SHP77 (cell line): ENCODE measurements around the gene MRGPRG.

Experiments
- DNase-seq, 2 experiments: peaks; one replicate each; lab custom pipeline; 2025; lab: John Stamatoyannopoulos, UW

MRGPRG gene

DNA sequence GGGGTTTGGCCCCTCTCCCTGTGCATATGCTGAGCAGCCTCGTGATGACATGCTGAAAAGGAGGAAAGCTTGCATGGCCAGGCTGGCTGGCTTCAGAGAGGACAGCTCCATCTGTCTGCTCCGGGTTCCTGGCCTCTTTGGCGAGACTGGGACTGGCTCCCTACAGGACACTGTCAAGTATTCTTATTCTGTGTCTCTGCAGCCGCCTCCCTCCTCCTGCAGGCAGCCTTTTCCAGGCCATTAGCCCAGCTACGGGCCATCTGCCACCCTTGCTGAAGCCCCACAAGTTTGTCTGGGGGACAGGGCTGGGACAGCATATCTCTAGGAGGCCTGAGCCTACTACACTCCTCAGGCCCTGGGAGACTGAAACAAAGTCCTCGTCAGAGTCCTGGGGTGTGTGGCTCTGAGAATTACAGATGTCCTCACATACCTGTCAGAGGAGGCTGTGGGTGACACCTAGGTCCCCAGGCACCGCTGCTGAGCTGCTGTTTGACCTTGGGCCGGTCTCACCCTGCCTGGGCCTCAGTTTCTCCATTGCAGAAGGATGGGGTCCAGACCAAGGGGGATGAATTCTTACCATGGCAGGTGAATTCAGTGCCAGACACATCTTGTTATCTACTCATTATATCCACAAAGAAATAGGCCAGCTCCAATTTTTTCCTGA lies 11.0 kb downstream of the MRGPRG start:
- no peak for DNase-seq

DNA sequence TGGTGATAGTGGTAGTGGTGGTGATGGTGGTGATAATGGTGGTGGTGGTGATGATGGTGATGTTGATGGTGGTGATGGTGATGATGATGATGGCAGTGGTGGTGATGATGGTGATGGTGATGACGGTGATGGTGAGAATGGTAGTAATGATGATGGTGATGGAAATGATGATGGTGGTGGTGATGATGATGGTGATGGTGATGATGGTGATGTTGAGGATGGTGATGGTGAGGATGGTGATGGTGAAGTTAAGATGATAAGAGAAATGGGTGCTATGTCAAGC lies 11.8 kb downstream of the MRGPRG start:
- DNase-seq, result no peak

DNA sequence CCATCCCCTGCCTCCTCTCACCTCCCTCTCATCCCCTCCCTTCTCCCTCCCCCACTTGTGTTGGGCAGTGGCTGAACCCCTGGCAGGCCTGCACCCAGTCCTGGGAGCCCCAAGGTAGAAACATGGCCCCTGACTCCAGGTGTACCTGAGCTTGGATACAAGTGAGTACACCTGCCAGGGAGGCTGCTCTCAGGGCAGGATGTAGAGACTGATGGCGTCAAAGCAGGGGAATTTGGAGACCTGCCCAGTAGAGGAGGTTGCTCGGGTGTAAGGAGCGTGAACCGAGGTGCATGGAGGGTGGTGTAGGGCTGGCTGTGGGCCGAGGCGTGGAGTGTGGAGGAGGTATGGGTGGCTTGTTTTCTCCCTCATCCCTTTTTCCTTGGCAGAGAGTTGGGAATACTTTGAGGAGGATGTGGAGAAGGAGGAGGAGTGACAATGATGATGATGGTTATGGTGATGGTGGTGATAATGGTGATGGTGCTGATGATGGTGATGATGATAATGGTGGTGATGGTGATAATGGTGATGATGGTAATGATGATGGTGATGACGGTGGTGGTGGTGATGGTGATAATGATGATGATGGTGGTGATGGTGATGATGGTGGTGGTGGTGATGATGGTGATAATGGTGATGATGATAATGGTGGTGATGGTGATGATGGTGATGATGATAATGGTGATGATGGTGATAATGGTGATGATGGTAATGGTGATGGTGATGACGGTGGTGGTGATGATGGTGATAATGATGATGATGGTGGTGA lies 12.3 kb downstream of the MRGPRG start:
- DNase-seq, result no peak

DNA sequence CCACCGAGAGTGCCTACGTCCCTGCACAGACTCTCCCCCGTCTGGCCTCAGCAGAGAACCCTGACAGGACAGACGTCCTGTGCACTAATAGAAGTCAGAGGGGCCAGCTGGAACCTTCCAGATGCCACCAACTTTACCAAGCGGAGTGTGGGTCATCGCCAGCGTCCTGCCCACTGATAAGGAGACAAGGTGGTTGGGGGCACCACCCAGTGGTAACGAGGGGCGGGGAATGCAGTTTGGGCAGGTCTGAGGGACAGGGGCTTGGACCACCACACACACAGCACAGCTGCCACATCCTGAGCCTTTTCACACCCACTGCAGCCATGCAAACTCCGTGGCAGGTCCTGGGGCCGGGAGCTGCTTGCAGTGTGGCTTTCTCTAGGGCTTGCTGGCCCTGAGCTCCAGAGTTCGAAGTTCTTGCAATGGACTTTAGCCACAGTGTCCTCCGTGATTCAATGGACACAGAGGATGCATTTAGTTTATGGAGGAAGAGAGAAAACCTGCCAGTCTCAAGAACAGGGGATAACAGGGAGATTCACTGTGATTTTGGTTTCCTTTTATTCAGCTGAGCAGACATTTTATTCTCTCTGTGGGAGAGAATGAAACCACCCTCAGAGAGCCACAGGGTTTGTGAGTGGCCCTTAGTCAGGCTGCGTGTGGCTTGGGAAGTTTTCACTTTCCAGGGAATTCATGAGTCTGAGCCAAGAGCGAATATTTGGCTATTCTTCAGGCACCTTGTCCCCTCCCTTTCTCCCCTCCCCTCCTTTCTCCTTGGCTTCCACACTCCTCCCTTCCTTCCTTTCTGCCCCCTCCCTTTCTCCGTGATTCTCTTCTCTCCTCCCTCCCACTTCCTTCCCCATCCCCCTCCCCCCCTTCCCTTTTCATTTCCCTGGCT lies 13.1 kb downstream of the MRGPRG start:
- no peak for DNase-seq

DNA sequence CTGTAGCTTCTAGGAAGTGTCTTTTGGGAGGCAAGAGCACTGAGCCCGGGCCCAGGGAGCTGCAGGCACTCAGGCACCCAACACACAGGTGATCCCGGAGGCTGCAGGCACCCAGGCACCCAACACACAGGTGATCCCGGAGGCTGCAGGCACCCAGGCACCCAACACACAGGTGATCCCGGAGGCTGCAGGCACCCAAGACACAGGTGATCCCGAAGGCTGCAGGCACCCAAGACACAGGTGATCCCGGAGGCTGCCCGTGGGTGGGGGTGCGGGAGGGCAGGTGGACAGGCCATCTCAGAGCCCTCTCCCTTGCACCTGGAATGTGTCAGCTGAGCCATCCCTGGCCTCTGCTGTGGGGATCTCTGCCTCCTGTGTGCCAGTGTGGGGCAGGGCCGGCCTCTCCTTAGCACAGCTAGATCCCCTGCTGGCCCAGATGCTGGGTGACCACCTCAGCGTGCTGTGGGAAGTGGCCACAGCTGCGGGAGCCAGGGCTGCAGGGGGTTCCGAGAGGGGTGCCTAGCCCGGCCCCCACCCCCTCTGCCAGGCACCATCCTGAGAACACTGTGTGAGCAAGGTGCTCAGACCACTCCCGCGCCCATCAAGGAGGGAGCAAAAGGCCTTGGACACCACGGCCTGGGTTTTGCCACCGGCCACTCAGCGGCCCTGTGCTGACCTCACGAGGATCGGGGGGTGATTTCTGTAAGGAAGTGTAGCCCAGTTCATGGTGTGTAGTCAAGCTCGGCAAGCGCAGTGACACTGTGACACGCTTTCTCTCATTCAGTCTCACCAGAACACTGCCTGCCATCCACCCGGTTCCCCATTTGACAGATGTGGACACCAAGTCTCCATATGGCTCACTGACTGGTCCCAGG lies 14.2 kb downstream of the MRGPRG start:
- no peak for DNase-seq

DNA sequence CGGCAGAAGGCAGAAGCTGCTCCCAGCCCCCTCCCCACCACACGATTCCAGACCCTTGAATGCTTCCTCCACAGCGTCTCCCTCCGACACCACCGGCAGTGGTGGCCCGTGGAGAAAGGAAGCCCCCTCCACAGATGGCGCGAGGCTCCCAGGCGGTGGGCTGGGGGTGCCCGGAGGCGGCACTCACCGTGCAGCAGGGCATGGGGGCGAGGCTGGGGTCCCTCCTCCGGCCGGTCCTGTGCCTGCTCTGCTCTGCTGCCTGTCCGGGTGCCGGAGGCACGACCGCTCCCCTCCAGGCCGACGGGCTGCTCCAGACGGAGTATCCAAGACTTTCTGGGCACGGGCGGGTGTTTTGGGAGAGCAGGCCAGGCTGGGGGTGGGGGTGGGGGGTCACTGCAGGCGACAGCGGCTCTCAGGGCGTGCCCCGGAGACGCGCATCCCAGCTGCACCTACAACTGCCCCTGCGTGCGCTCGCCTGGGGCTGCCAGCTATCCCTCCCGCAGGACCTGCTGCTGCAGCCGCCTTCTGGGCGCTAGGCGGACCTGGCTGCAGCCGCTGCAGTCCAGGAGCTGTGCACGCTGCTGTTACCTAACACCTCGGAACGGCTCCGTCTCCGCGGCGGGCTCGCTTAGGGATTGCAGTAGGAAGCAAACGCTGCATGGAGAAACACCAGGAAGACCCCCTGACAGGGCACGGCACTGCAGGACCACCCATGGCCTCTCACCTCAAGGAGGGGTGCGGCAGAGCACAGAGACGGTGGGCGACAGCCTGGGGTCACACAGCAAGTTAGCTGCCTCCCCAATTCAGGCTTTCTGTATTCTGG lies 15.2 kb downstream of the MRGPRG start:
- no peak for DNase-seq

DNA sequence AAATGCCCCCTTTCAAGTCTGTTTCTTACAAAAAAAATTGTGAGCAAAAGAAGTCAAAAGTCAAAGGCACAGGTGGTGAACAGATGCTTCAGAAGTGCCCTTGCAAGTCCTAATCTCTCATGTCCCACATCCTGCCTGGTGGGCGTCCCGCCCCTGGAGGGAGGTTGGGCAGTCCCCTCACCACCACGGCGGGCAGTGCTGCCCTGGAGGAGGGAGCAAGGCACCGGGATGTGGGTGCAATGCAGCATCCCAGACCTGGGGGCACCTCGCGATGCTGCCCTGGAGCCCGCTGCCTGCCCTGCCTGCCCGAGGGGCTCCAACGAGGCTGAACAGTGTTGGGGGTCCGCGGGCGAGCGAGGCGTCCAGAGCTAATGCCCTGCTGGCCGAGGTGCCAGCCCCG lies 15.9 kb downstream of the MRGPRG start:
- no peak for DNase-seq

DNA sequence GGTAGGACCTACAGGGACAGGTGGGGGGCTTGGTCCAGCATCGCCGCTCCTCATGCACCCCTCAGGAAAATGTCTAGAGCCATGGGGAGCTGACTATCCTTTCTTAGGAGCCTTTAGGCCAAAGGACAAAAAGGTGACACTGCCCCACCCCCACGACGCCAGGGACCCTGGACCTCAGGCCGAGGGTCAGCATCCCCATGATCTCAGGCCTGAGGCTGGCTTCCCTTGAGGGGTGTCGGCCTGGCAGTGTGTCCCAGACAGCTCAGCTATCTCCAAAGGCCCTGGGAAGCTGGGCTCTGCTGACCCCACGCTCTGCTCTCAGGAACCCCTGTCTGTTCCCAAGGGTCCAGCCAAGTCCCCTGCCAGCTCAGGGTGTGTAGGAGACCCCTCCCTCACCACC lies 16.3 kb downstream of the MRGPRG start:
- no peak for DNase-seq

DNA sequence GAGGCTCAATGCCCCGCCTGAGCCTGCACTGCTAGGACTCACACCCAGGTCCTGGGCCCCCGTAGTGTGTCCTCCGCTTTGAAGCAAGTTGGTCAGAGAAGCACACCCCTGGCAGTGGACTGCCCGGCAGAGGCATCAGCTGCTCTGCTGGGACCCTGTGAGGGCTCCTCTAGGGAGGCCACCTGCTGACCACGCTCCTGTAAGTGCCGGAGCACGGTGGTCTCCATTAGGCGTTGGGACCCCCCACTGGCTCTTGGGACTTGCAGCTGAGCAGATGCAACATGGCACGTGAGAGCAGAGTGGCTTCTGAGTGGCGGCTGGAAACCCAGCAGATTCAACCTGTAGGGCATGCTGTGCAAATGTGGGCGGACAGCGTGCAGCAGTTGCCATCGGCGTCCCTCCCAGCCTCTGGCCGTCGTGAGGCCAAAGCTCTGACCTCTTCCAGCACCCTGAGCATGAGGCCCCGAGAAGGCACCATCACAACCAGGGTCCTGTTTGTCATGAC lies 16.9 kb downstream of the MRGPRG start:
- no peak for DNase-seq

DNA sequence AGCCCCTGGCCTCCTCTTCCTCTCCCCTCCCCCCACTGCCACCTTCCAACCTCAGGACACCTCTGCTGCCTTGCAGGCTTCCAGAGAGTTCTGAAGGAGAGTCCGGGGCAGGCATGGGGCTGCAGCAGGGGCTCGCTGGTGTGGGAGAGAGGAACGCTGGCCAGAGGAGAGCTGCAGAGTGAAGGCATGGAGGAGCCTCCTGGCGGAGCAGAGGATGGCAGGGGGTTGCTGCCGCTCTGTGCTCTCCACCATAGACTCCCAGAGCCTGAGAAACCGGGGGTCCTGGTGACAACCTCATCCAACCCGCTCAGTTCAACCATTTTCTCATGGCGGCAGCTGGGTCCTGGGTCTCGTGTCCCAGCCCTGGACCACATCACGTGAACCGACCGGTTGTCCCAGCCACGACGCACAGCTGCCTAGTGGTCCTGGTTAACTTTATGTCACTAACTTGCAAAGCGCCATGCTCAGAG lies 17.5 kb downstream of the MRGPRG start:
- DNase-seq, result no peak

DNA sequence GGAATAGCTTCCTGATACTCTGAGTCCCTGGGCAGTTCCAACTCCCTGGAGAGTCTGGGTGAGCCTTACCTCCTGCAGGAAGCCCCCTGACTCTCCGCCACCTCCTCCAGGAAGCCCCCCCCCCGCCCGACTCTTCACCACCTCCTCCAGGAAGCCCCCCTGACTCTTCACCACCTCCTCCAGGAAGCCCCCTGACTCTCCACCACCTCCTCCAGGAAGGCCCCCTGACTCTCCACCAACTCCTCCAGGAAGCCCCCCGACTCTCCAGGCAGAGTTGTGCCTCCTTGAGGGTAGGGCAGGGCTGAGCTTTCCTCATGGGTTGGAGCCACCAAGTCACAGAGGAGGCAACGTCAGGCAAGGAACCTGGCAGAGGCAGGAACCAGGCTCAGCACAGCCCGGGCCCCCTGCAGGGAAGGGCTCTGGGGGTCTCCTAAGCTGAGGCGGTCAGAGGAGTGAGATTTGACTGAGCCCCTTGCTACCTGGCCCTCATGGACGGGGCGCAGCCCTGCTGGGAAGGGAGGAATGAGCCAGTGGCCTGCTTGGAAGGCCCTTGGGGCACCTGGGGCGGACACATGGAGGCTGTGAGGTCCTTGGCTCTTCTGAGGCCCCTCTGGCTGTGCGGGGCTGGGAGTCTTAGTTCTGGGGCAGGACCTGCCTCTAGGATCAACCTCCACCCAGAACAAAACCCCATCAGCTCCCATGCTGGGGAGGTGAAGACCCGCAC lies 18.1 kb downstream of the MRGPRG start:
- DNase-seq, result no peak

DNA sequence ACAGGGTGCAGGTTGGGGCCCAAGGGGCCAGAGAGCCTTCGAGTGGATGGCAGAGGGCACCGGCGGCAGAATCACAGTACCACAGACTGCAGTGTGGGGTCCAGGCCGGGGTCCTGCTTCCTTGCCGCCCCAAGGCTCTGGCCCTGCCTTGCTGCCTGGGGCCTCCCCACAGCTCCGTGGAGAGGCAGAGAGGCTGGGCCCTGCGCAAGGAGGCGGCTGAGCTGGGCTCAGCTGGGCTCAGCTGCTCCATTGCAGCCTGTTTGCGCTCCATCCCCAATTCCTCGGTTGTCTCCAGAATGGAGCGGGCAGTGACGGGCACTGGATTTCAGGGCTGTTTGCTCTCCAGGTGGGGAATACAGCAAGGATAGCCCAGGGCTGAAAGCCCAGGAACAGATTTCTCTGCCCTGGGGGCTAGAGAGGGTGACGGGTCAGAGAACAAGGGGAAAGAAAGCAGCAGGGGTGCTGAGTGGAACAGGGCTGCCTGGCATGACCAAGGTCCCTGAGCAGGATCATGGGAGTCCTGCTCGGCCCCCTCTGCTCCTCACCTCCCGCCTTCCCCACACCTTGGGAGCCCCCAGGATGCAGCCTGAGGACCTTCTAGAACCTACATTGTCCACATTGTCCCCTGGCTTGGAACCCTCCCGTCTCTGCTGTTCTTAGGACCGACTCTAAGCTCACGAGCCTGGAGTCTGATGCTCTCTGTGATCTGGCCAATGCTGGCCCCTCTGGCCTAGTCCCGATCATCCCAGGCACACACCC lies 18.9 kb downstream of the MRGPRG start:
- no peak for DNase-seq

DNA sequence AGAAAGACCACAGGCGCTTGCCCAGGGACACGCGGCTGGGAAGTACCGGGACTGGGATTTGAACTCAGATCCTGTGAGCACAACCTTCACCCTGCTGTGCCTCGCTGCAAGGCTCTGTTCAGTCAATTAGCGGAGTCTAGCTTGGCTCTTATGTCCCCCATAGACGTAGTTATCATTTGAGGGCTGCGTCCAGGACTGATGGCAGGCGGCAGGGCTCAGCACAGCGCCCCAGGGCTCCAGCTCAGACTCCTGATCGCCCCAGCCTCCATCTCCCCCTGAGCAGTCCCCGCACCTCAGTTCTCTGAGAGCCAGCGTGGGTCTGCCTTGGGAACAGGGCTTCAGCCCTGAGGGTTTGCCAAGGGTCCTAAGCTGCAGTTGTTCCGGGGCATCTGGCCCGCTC lies 19.8 kb downstream of the MRGPRG start:
- DNase-seq, result no peak

DNA sequence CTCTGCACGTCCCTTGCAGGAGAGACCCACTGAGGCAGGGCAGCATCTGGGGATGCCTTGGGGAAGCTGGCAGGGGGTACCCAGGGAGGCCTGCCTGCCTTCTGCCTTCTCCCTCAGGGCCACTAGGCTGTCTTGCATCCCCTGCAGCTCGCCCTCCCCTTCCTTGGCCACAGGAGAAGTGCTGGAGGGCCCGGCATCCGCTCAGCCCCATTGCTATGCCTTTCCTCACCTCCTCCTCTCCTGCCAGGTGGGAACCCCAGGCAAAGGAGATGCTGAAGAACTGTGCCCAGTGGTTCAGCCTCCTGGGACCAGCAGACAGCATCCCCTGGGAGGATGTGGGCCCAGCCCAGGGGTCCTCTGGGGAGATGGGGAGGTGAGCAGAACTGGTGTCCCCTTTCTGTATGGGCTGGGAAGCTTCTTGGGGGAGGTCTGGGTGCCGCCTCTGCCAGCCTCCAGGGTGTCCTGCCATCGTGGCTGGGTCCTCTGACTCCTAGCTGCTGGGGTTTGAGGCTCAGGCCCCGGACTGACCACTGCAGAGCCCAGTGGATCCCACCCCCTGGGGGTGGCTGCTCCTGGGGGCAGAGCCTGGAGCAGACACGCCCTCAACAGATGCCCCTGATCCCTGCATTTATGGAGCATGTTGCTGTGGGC lies 20.6 kb downstream of the MRGPRG start:
- no peak for DNase-seq

DNA sequence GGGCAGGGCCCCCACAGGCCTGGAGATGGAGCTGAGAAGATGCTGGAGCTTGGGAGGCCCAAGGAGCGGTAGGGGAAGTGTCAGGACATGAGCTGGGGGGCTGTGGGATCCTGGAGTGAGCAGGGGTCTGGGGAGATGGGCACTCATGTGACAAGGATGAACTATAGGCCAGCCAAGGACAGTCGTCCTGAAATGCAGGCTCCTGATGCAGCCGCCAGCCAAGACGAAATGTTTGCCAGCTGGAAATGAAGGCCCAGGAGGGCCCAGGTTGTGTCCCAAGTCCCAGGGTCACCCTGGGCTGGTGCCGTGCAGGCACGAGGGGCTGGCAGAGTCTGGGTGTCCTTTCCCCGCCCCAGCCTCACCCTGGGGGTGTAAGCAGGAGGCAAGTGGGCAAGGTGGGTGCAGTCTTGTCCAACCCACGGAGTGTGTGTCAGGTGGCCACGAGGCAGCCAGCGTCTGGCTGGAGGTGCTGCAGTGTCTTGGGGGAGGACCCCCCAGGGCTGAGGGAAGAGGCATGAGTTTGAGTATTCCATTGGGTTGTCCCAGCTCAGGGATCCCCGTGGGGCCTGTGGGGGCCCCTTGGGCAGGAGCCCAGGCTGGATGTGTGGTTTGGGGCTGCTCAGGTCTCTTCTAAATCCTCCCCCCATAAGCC lies 21.4 kb downstream of the MRGPRG start:
- no peak for DNase-seq

DNA sequence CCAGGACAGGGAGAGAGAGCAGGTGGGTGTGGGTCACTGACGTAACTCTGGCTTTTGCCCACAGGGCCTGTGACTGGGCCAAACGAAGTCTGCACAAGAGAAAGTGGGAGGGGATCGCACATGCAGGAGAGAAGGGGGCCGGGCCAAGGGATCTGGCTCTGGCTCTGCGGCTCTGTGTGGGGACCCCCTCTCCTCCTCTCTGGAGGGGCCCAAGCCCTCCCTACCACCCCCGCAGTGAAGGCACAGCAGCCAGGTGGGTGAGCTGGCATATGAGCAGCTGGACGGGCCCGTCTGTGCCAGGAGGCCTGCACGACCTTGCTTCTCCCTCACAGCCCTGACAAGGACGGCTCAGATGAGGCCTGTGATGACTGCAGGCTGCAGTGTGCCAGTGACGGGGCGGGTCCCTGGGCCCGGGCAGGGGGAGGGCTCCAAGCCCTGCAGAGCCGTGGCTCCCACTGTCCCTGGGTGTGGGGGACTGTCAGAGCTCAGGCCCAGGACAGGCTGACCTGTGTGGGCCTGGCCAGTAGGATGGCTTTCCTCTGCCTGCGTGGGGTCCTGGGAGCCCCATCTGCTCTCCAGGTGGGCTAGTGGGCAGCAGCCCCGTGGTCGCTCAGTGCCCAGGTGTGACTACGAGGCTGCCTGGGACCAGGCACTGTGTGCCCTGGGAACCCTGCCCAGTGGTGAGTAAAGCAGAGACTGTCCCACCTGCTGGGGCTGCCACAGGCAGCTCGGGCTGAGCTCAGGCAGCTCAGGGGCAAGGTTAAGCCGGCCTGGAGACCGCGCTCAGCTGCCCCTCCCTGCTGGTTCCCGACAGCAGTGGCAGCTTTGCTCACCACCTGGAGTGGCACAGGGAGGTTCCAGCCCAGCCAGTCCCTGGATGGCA lies 22.2 kb downstream of the MRGPRG start:
- DNase-seq, result no peak
